HepG2 (cell line): Measurements from ENCODE around the gene INO80B. TPM values are rescaled to one million over a fixed set of nuclear protein-coding genes. Genes with fewer than 3 reads are reported as not detected.

Experiments
- ATAC-seq: fragments of 200-7000 bp; cut with Tn5 transposase; 3 replicates; pipeline ENCODE4 v1.9.1; 2020; ENCODE audit warnings: mild to moderate bottlenecking, moderate library complexity
- BruUV-seq: library from RNA; stranded (reverse); fragments of 400-500 nt; replicated peaks from 2 replicates; lab custom pipeline; 2021; lab: Mats Ljungman, UMichigan
- CTCF ChIA-PET: fragments of 300-600 bp; formaldehyde crosslinking; extraction: SDS; loops from one replicate; lab custom pipeline; 2021; ENCODE audit warnings: low total read pairs, inconsistent platforms, low intra/inter-chr PET ratio; lab: Yijun Ruan, JAX
- POLR2A ChIA-PET: fragments of 350-600 bp; sonication (Branson Sonifier 250); formaldehyde crosslinking; loops from one replicate; lab custom pipeline; 2020; ENCODE audit warnings: antibody characterized with exemption, inconsistent platforms; lab: Yijun Ruan, JAX
- DNase-seq: peaks from one replicate; pipeline ENCODE4 v3.0.0-alpha.2; 2015; ENCODE audit warnings: low spot score
- FAIRE-seq: peaks from 3 replicates; lab custom pipeline; 2011; peaks lifted over from hg19 to GRCh38; lab: Jason Lieb, UNC
- H2AFZ ChIP-seq: one replicate; pipeline ENCODE4 v1.6.1; 2011; ENCODE audit warnings: low read length, inconsistent platforms
- H3K27ac ChIP-seq: fragments of 300-600 bp; 3 replicates; pipeline ENCODE4 v1.8.0; 2011; ENCODE audit warnings: mixed run types, mild to moderate bottlenecking, mixed read lengths, low read length, inconsistent platforms; ENCODE audit not compliant: insufficient read depth; ENCODE audit errors: extremely low read length
- H3K27me3 ChIP-seq, 2 experiments: fragments of 200-600 bp in 1 of 2; 2 replicates in 1 of 2; 3 replicates in 1 of 2; pipeline versions ENCODE4 v1.6.0 to v1.8.0; 2011; ENCODE audit warnings: low read length in 2 of 2, mild to moderate bottlenecking in 2 of 2, moderate library complexity in 2 of 2, inconsistent platforms in 1 of 2; ENCODE audit not compliant: insufficient read depth in 2 of 2, control insufficient read depth in 1 of 2
- H3K36me3 ChIP-seq, 2 experiments: fragments of 200-600 bp in 1 of 2; replicated peaks in 1 of 2; 2 replicates in 1 of 2; 3 replicates in 1 of 2; pipeline versions ENCODE4 v1.5.1 to v1.8.0; 2011; ENCODE audit warnings: low read length in 2 of 2, inconsistent platforms in 1 of 2; ENCODE audit not compliant: insufficient read depth in 2 of 2, control insufficient read depth in 1 of 2
- H3K4me1 ChIP-seq: 2 replicates; pipeline ENCODE4 v1.5.1; 2012; ENCODE audit warnings: low read length, inconsistent platforms; ENCODE audit not compliant: insufficient read depth
- H3K4me2 ChIP-seq: 2 replicates; pipeline ENCODE4 v1.6.0; 2011; ENCODE audit warnings: low read depth, low read length, inconsistent platforms
- H3K4me3 ChIP-seq, 3 experiments: fragments of 200-600 bp in 1 of 3; sonication (generic), shearing (Covaris generic) in 1 of 3; replicated peaks in 1 of 3; 2 replicates each; pipeline ENCODE4 v1.5.1; 2011 to 2016; ENCODE audit warnings: low read length in 3 of 3, inconsistent platforms in 2 of 3, low read depth in 2 of 3, mild to moderate bottlenecking in 2 of 3, control low read depth in 1 of 3, mixed read lengths in 1 of 3; ENCODE audit not compliant: insufficient read depth in 1 of 3
- H3K79me2 ChIP-seq: one replicate; pipeline ENCODE4 v1.6.1; 2011; ENCODE audit warnings: low read length, inconsistent platforms; ENCODE audit not compliant: insufficient read depth
- H3K9ac ChIP-seq: 2 replicates; pipeline ENCODE4 v1.6.0; 2011; ENCODE audit warnings: mild to moderate bottlenecking, low read depth, low read length, inconsistent platforms; ENCODE audit not compliant: insufficient read depth
- H3K9me3 ChIP-seq: 2 replicates; pipeline ENCODE4 v1.5.1; 2012; ENCODE audit warnings: mild to moderate bottlenecking, low read length
- H4K20me1 ChIP-seq: 2 replicates; pipeline ENCODE4 v1.6.0; 2011; ENCODE audit warnings: inconsistent platforms, mild to moderate bottlenecking, low read length, moderate library complexity; ENCODE audit not compliant: insufficient read depth
- DMAP1 ChIP-seq: IDR thresholded peaks from 2 replicates; pipeline ENCODE4 v1.6.1; 2016
- HMGA1 ChIP-seq: sonication (generic); formaldehyde crosslinking; conservative IDR thresholded peaks from 2 replicates; pipeline ENCODE4 v1.4.0; 2020; ENCODE audit warnings: missing genetic modification reagents
- MEIS1 ChIP-seq: sonication (generic); formaldehyde crosslinking; IDR thresholded peaks from 2 replicates; pipeline ENCODE4 v1.9.0; 2021; ENCODE audit warnings: mild to moderate bottlenecking, missing genetic modification reagents, moderate library complexity, borderline replicate concordance
- MYNN ChIP-seq: sonication (generic); formaldehyde crosslinking; IDR thresholded peaks from 2 replicates; pipeline ENCODE4 v1.4.0; 2020; ENCODE audit warnings: mild to moderate bottlenecking, low read depth, missing genetic modification reagents
- PAWR ChIP-seq: sonication (generic); formaldehyde crosslinking; IDR thresholded peaks from 2 replicates; pipeline ENCODE4 v1.4.0; 2020; ENCODE audit warnings: missing genetic modification reagents, mild to moderate bottlenecking, borderline replicate concordance
- PCBP1 ChIP-seq: fragments of 200-400 bp; formaldehyde crosslinking; IDR thresholded peaks from 2 replicates; pipeline ENCODE4 v1.6.1; 2017; ENCODE audit warnings: mild to moderate bottlenecking, low read depth, low read length, borderline replicate concordance
- TEAD3 ChIP-seq: optimal IDR thresholded peaks from 2 replicates; pipeline ENCODE3; 2016; ENCODE audit warnings: borderline replicate concordance
- ZFP62 ChIP-seq: sonication (generic); formaldehyde crosslinking; IDR thresholded peaks from 2 replicates; pipeline ENCODE4 v1.4.0; 2020; ENCODE audit warnings: missing genetic modification reagents
- ZNF337 ChIP-seq: sonication (generic); formaldehyde crosslinking; IDR thresholded peaks from 2 replicates; pipeline ENCODE4 v1.5.1; 2020; ENCODE audit warnings: missing genetic modification reagents, low read depth, mild to moderate bottlenecking, borderline replicate concordance
- ZNF44 ChIP-seq: sonication (generic); formaldehyde crosslinking; IDR thresholded peaks from 2 replicates; pipeline ENCODE4 v1.5.1; 2020; ENCODE audit warnings: mild to moderate bottlenecking, missing genetic modification reagents
- ZNF574 ChIP-seq: sonication (generic); formaldehyde crosslinking; IDR thresholded peaks from 2 replicates; pipeline ENCODE4 v1.4.0; 2020; ENCODE audit warnings: missing genetic modification reagents
- ZSCAN29 ChIP-seq: sonication (generic); formaldehyde crosslinking; conservative IDR thresholded peaks from 2 replicates; pipeline ENCODE4 v1.4.0; 2020; ENCODE audit warnings: mild to moderate bottlenecking, missing genetic modification reagents
- WGBS: methylation state at CpG from one replicate; pipeline ENCODE4 v1.1.6; 2017; ENCODE audit warnings: low lambda C conversion rate; 5-methylcytosine and 5-hydroxymethylcytosine counted together
- in situ Hi-C: cut with HindIII; loops from 2 replicates; pipeline ENCODE4 v1.10.0; 2017; ENCODE audit warnings: low pct_unique_long_range_greater_than_20kb; ENCODE audit not compliant: extremely low pct_ligation_motif_present
- intact Hi-C: fragments of 100-400 bp; cut with micrococcal nuclease; formaldehyde crosslinking; loops from one replicate; pipeline ENCODE4 v1.10.0; 2022; ENCODE audit not compliant: unreplicated experiment
- polyA plus RNA-seq, 8 experiments: library from polyadenylated mRNA; depleted of rRNA in 3 of 8; stranded (reverse) in 7 of 8; unstranded in 1 of 8; fragments of >200 nt; fragmentation: Illumina TruSeq in 4 of 8; extraction: Trizol in 4 of 8; gene quantifications; 2 replicates each; pipeline versions ENCODE4 v1.2.1 to v1.2.3, GENCODE V29; 2011 to 2016; ENCODE audit warnings: low read depth in 4 of 8, missing spikeins in 1 of 8, mixed read lengths in 1 of 8; ENCODE audit not compliant: insufficient read depth in 1 of 8
- total RNA-seq, 5 experiments: library from RNA; depleted of rRNA; stranded (reverse); fragments of >200 nt; fragmentation: Illumina TruSeq; extraction: Trizol; gene quantifications; 2 replicates each; pipeline ENCODE4 v1.2.3, GENCODE V29; 2016; ENCODE audit warnings: low read depth in 1 of 5
- TF ChIP-seq, protein P1 (sequence below): sonication (generic); formaldehyde crosslinking; IDR thresholded peaks from 2 replicates; pipeline ENCODE4 v1.4.0; 2020; ENCODE audit warnings: missing genetic modification reagents, borderline replicate concordance
- TF ChIP-seq, protein P2 (sequence below): sonication (generic); formaldehyde crosslinking; conservative IDR thresholded peaks from 2 replicates; pipeline ENCODE4 v1.4.0; 2020; ENCODE audit warnings: missing genetic modification reagents

Gene INO80B
- total and polyA plus RNA-seq, 2 of the 13 experiments (the other 11 are each of a cell fraction or from before 2014, with no cell fraction given) = 6.2 to 14.5 TPM

- in situ Hi-C loops = no loop called here
- CTCF ChIA-PET = no interaction called here
- H4K20me1 ChIP-seq = no peaks in the 10 kb centered on the region
- 74% methylated on average over 25 of the region's 27 CpGs for WGBS
- BruUV-seq = no TSS peak
- H2AFZ ChIP-seq = no peak overlapping the region
- ATAC-seq (no peak), FAIRE-seq (no peak), DNase-seq (no peak)
- POLR2A ChIA-PET = interaction anchor here (0.7 kb wide), 1 partner anchor 27 kb away, joined by 3 read pairs; no protein-coding TSS in a partner anchor
- no peak overlapping the region for H3K4me2 ChIP-seq
- H3K9me3 ChIP-seq = no peaks in the 10 kb centered on the region
- TF ChIP-seq MEIS1 (no peak), ZSCAN29 (CRISPR knock-in tag) (no peak), PAWR (CRISPR knock-in tag) (no peak), ZNF44 (CRISPR knock-in tag) (no peak), ZNF337 (CRISPR knock-in tag) (no peak), ZNF574 (CRISPR knock-in tag) (no peak), HMGA1 (CRISPR knock-in tag) (no peak), ZFP62 (CRISPR knock-in tag) (no peak), TEAD3 (CRISPR knock-in tag) (no peak), PCBP1 (no peak), DMAP1 (CRISPR knock-in tag) (no peak), MYNN (CRISPR knock-in tag) (no peak)
- TF ChIP-seq, protein P1, sequence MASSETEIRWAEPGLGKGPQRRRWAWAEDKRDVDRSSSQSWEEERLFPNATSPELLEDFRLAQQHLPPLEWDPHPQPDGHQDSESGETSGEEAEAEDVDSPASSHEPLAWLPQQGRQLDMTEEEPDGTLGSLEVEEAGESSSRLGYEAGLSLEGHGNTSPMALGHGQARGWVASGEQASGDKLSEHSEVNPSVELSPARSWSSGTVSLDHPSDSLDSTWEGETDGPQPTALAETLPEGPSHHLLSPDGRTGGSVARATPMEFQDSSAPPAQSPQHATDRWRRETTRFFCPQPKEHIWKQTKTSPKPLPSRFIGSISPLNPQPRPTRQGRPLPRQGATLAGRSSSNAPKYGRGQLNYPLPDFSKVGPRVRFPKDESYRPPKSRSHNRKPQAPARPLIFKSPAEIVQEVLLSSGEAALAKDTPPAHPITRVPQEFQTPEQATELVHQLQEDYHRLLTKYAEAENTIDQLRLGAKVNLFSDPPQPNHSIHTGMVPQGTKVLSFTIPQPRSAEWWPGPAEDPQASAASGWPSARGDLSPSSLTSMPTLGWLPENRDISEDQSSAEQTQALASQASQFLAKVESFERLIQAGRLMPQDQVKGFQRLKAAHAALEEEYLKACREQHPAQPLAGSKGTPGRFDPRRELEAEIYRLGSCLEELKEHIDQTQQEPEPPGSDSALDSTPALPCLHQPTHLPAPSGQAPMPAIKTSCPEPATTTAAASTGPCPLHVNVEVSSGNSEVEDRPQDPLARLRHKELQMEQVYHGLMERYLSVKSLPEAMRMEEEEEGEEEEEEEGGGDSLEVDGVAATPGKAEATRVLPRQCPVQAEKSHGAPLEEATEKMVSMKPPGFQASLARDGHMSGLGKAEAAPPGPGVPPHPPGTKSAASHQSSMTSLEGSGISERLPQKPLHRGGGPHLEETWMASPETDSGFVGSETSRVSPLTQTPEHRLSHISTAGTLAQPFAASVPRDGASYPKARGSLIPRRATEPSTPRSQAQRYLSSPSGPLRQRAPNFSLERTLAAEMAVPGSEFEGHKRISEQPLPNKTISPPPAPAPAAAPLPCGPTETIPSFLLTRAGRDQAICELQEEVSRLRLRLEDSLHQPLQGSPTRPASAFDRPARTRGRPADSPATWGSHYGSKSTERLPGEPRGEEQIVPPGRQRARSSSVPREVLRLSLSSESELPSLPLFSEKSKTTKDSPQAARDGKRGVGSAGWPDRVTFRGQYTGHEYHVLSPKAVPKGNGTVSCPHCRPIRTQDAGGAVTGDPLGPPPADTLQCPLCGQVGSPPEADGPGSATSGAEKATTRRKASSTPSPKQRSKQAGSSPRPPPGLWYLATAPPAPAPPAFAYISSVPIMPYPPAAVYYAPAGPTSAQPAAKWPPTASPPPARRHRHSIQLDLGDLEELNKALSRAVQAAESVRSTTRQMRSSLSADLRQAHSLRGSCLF (CRISPR knock-in tag) = no peak
- TF ChIP-seq, protein P2, sequence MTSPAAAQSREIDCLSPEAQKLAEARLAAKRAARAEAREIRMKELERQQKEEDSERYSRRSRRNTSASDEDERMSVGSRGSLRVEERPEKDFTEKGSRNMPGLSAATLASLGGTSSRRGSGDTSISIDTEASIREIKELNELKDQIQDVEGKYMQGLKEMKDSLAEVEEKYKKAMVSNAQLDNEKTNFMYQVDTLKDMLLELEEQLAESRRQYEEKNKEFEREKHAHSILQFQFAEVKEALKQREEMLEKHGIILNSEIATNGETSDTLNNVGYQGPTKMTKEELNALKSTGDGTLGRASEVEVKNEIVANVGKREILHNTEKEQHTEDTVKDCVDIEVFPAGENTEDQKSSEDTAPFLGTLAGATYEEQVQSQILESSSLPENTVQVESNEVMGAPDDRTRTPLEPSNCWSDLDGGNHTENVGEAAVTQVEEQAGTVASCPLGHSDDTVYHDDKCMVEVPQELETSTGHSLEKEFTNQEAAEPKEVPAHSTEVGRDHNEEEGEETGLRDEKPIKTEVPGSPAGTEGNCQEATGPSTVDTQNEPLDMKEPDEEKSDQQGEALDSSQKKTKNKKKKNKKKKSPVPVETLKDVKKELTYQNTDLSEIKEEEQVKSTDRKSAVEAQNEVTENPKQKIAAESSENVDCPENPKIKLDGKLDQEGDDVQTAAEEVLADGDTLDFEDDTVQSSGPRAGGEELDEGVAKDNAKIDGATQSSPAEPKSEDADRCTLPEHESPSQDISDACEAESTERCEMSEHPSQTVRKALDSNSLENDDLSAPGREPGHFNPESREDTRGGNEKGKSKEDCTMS (CRISPR knock-in tag) = no peak
- intact Hi-C loops = no loop called here
- no peak overlapping the region for H3K27ac ChIP-seq
- no peak overlapping the region for H3K4me3 ChIP-seq
- H3K79me2 ChIP-seq = no peaks in the 10 kb centered on the region
- peaks cover 40% of the 10 kb centered on the region for H3K4me1 ChIP-seq
- no peaks in the 10 kb centered on the region for H3K36me3 ChIP-seq
- H3K9ac ChIP-seq = no peak overlapping the region
- H3K27me3 ChIP-seq = peaks cover 0 to 10% of the 10 kb centered on the region in 2 experiments; a peak in 3 of 5 replicates
These were observed 36.6 kb upstream of the INO80B start for GRCh38 chr2:74418312-74418711.
